Bronchial epithelial cell (primary cell): ENCODE data around the gene SRMS. TPM values are rescaled to one million over a fixed set of nuclear protein-coding genes. Genes with fewer than 3 reads are reported as not detected.
A peak's percentile ranks its signal among the peaks of the same experiment; 100 is the strongest.

ENCODE experiments used
- DNase-seq: peaks from one replicate; pipeline ENCODE4 v3.0.0-alpha.2; 2010; ENCODE audit warnings: low read depth
- FAIRE-seq: peaks from 2 replicates; lab custom pipeline; 2011; peaks lifted over from hg19 to GRCh38; lab: Jason Lieb, UNC
- H3K27me3 ChIP-seq: 2 replicates; pipeline ENCODE4 v1.5.1; 2011; ENCODE audit warnings: low read length; ENCODE audit not compliant: control insufficient read depth, insufficient read depth
- H3K36me3 ChIP-seq: 2 replicates; pipeline ENCODE4 v1.5.1; 2011; ENCODE audit warnings: low read length; ENCODE audit not compliant: control insufficient read depth, insufficient read depth
- H3K4me3 ChIP-seq: 2 replicates; pipeline ENCODE4 v1.5.1; 2011; ENCODE audit warnings: mild to moderate bottlenecking, low read depth, low read length, control low read depth
- total RNA-seq: library from RNA; depleted of rRNA; stranded (reverse); fragments of >200 nt; gene quantifications from 2 replicates; pipeline ENCODE4 v1.2.1, GENCODE V29; 2014
- TF ChIP-seq, protein P1 (sequence below): IDR thresholded peaks from 2 replicates; pipeline ENCODE4 v1.5.1; 2011; ENCODE audit warnings: mild to moderate bottlenecking, moderate library complexity, low read length, control low read depth, inconsistent platforms; ENCODE audit not compliant: insufficient read depth, severe bottlenecking

SRMS gene
- total RNA-seq, 1 donor from 2014 or later = 0.79 TPM

DNA sequence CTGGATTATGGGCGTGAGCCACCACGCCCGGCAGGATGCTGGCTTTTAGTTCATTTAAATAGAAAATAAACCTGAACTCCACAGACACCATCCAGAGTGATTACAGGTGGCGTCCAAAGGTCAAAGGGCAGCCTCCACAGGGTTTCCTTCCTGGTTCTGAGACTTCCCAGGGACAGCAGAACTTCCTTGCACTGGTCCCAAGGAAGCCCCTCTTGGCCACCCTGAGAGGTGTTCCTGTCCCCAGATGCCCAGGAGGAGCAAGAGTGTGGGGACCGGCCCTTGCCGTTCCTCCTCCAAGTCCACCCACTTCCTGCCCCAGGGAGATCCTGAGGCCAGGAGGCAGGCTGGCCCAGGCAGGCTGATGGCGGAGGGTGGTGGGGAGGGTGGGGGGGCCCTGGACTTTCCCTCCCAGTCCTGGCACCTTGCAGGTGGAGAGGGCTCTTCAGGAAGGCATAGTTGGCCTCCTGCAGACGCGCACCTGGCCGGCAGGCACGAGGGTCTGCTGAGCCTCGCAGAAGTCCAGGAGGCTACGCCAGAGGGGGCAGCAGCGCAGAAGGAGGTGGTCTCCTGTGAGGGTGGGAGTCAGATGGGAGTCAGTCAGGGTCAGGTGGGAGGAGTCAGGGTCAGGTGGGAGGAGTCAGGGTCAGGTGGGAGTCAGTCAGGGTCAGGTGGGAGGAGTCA is 11.4 kb upstream of the SRMS start:
- Histone ChIP-seq H3K4me3 (no peak overlapping the region), H3K36me3 (peaks cover 18% of the 10 kb centered on the region), H3K27me3 (no peaks in the 10 kb centered on the region)
- DNase-seq (no peak), FAIRE-seq (no peak)
- TF ChIP-seq, protein P1, sequence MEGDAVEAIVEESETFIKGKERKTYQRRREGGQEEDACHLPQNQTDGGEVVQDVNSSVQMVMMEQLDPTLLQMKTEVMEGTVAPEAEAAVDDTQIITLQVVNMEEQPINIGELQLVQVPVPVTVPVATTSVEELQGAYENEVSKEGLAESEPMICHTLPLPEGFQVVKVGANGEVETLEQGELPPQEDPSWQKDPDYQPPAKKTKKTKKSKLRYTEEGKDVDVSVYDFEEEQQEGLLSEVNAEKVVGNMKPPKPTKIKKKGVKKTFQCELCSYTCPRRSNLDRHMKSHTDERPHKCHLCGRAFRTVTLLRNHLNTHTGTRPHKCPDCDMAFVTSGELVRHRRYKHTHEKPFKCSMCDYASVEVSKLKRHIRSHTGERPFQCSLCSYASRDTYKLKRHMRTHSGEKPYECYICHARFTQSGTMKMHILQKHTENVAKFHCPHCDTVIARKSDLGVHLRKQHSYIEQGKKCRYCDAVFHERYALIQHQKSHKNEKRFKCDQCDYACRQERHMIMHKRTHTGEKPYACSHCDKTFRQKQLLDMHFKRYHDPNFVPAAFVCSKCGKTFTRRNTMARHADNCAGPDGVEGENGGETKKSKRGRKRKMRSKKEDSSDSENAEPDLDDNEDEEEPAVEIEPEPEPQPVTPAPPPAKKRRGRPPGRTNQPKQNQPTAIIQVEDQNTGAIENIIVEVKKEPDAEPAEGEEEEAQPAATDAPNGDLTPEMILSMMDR = no peak

DNA sequence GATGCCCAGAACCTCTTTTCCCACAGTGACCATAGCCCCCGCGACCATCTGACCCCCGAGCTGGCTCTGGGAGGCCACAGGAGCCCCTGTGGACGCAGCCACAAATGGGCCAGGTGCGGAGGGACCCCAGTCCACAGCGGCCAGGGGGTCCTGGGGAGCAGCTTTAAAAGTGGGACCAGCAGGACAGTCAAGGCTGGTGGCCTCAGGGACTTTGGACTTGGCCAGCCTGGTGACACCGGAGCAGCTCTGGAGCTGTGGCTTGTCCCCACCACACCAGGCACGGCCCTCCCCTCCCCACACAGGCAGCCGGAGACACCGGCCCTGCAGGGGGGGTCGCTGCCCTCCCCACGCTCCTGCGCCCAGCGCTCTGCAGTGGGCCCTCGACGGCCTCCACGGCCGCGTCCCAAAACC is 9.9 kb upstream of the SRMS start:
- TF ChIP-seq, protein P1 = no peak
- H3K27me3 ChIP-seq = no peaks in the 10 kb centered on the region
- DNase-seq (no peak), FAIRE-seq (no peak)
- H3K36me3 ChIP-seq = peaks cover 16% of the 10 kb centered on the region
- H3K4me3 ChIP-seq = no peak overlapping the region

DNA sequence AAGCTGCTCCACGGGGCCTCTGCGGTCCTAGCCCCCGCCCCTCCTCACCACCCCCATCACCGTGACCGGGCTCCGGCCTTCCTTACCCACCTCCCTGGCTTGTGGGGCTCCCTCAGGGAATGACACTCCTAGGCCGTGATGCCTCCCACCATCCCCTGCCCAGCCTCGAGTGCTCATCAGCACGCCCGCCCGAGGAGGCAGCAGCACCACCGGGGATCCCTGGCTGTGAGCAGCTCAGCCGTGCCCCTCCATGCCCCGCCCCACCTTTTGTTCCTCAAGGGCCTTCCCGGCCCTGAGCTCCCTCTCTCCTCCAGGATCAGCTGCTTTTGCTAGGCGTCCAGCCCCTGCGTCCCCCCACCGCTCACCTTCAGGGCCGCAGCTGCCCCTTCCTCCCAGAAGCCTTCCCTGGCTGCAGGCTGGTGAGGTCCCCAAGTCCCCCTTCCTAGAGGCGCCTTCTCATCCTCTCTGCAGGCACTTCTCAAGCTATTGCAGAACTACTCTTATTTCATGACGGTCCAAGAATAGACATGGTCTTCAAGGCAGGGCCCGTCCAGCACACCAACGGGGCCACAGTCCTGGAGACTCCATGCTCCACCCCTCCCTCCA is 9.4 kb upstream of the SRMS start:
- Histone ChIP-seq H3K4me3 (no peak overlapping the region), H3K27me3 (no peaks in the 10 kb centered on the region), H3K36me3 (peaks cover 16% of the 10 kb centered on the region)
- FAIRE-seq = peak; percentile 58
- no peak for DNase-seq
- TF ChIP-seq, protein P1 = no peak

DNA sequence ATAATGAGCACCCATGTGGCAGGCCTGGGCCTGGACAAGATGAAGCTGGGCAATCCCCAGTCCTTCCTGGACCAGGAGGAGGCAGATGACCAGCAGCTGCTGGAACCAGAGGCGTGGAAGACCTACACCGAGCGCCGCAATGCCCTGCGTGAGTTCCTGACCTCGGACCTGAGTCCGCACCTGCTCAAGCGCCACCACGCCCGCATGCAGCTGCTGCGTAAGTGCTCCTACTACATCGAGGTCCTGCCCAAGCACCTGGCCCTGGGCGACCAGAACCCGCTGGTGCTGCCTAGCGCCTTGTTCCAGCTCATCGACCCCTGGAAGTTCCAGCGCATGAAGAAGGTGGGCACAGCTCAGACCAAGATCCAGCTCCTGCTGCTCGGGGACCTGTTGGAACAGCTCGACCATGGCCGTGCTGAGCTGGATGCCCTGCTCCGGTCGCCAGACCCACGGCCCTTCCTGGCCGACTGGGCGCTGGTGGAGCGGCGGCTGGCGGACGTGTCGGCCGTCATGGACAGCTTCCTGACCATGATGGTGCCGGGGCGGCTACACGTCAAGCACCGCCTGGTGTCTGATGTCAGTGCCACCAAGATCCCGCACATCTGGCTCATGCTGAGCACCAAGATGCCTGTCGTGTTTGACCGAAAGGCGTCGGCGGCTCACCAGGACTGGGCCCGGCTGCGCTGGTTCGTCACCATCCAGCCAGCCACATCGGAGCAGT is 8.3 kb upstream of the SRMS start:
- DNase-seq (no peak), FAIRE-seq (no peak)
- H3K4me3 ChIP-seq = no peak overlapping the region
- no peaks in the 10 kb centered on the region for H3K27me3 ChIP-seq
- TF ChIP-seq, protein P1 = no peak
- H3K36me3 ChIP-seq = peaks cover 9% of the 10 kb centered on the region

DNA sequence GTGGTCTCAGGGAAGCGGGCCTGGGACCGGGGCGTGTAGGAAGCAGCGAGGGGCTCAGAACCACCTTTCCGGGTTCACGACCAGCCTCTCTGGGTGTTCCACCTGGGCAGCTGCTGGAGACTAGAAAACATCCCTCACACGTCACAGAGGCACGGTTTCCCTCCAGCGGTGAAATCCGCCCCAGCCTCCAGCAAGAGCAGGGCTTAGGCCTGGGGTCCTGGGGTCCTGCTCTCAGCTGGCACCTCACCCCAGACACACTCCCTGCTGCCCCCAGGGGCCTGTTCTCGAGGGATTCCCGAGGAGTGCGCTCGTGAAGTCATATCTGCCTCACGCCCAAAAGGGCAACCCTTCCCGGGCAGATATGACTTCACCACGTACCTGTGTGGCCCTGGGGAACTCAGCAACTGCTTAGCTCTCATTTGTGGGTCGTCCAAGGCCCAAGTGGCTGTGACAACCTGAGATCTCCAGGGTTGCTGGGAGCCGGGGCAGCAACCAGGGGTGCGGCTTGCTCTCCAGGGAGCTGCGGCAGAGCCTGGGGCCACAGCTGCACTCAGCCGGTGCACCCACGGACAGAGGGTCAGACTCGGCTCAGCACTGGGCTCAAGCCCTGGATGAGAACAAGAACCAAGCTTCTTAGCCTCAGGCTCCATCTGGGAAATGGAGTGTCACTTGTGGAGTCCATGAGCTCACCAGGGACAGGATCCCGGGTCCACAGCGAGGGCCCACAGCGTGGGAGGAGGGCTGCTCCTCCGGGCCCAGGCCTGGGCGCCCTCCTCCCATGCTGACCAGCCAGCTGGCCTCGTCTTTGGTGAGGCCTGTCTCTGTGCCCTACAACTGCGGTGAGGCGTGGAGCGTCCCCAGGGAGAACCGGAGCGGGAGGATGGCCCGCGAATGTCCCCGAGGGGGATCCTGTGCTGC is 7.1 kb upstream of the SRMS start:
- DNase-seq = no peak
- H3K4me3 ChIP-seq = peak overlapping the region; percentile 45
- H3K27me3 ChIP-seq = no peaks in the 10 kb centered on the region
- no peak for FAIRE-seq
- TF ChIP-seq, protein P1 = no peak
- H3K36me3 ChIP-seq = no peaks in the 10 kb centered on the region
